GF-D8 (cell line): ENCODE results near the gene JMJD7.

Experiments
- DNase-seq: peaks from one replicate; lab custom pipeline; 2025; lab: John Stamatoyannopoulos, UW

Gene JMJD7

GRCh38 chr15:41801185-41801584 lies 26.7 kb upstream of the JMJD7 start:
- no peak for DNase-seq

- no peak for DNase-seq
Observed at GRCh38 chr15:41801850-41802455, 25.9 kb upstream of the JMJD7 start.

GRCh38 chr15:41804361-41804760 lies 23.5 kb upstream of the JMJD7 start:
- no peak for DNase-seq

GRCh38 chr15:41804916-41805666 lies 22.8 kb upstream of the JMJD7 start:
- no peak for DNase-seq

GRCh38 chr15:41805711-41806110 lies 22.2 kb upstream of the JMJD7 start:
- DNase-seq, result no peak

GRCh38 chr15:41806291-41807181 lies 21.4 kb upstream of the JMJD7 start:
- no peak for DNase-seq

- DNase-seq, result no peak
Observed at GRCh38 chr15:41809121-41809520, 18.8 kb upstream of the JMJD7 start.

- DNase-seq, result peak; percentile 28
Observed at GRCh38 chr15:41809526-41810220, 18.2 kb upstream of the JMJD7 start.

GRCh38 chr15:41810651-41811431 lies 17.1 kb upstream of the JMJD7 start:
- no peak for DNase-seq

- DNase-seq, result peak; percentile 31
Observed at GRCh38 chr15:41811432-41812195, 16.3 kb upstream of the JMJD7 start.

- DNase-seq, result no peak
Observed at GRCh38 chr15:41812820-41813375, 15.0 kb upstream of the JMJD7 start.

- DNase-seq, result no peak
Observed at GRCh38 chr15:41813426-41813825, 14.5 kb upstream of the JMJD7 start.

- DNase-seq, result no peak
Observed at GRCh38 chr15:41814534-41814933, 13.4 kb upstream of the JMJD7 start.

GRCh38 chr15:41816788-41817187 lies 11.1 kb upstream of the JMJD7 start:
- no peak for DNase-seq

- no peak for DNase-seq
Observed at GRCh38 chr15:41817327-41817726, 10.6 kb upstream of the JMJD7 start.

- no peak for DNase-seq
Observed at GRCh38 chr15:41817781-41818180, 10.1 kb upstream of the JMJD7 start.

GRCh38 chr15:41819455-41820050 lies 8.3 kb upstream of the JMJD7 start:
- no peak for DNase-seq

GRCh38 chr15:41820791-41821423 lies 7.0 kb upstream of the JMJD7 start:
- DNase-seq, result no peak

GRCh38 chr15:41821831-41822230 lies 6.1 kb upstream of the JMJD7 start:
- no peak for DNase-seq
